Endothelial cell of umbilical vein (primary cell): ENCODE measurements around the gene TBC1D8. TPM values are rescaled to one million over a fixed set of nuclear protein-coding genes. Genes with fewer than 3 reads are reported as not detected.

Experiments
- BruUV-seq: library from RNA; stranded (reverse); fragments of 400-500 nt; replicated peaks from 2 replicates; lab custom pipeline; 2021; lab: Mats Ljungman, UMichigan
- CTCF ChIA-PET: fragments of 300-600, 350-600 bp; sonication (Branson Sonifier 250); formaldehyde crosslinking; loops from one replicate; lab custom pipeline; 2021; ENCODE audit warnings: antibody characterized with exemption, inconsistent platforms; lab: Charles Lee
- POLR2A ChIA-PET: fragments of 300-600, 350-600 bp; sonication (Branson Sonifier 250); formaldehyde crosslinking; loops from one replicate; lab custom pipeline; 2021; ENCODE audit warnings: antibody characterized with exemption, inconsistent platforms; lab: Charles Lee
- DNase-seq: peaks from one replicate; pipeline ENCODE4 v3.0.0-alpha.2; 2011; ENCODE audit warnings: low read depth, low spot score
- FAIRE-seq: peaks from 2 replicates; lab custom pipeline; 2011; peaks lifted over from hg19 to GRCh38; lab: Jason Lieb, UNC
- H2AFZ ChIP-seq: 2 replicates; pipeline ENCODE4 v1.6.0; 2012; ENCODE audit warnings: low read depth, low read length, control low read depth, inconsistent platforms
- H3K27ac ChIP-seq: 2 replicates; pipeline ENCODE4 v1.5.1; 2011; ENCODE audit warnings: low read depth, mild to moderate bottlenecking, control low read depth, low read length, moderate library complexity; ENCODE audit not compliant: insufficient read depth
- H3K27me3 ChIP-seq, 2 experiments: 2 replicates each; pipeline versions ENCODE4 v1.6.0 to v1.6.1; 2011; ENCODE audit warnings: low read length in 2 of 2, mixed read lengths in 1 of 2; ENCODE audit not compliant: control insufficient read depth in 2 of 2, insufficient read depth in 2 of 2
- H3K36me3 ChIP-seq, 2 experiments: 2 replicates in 1 of 2; 3 replicates in 1 of 2; pipeline ENCODE4 v1.5.1; 2011; ENCODE audit warnings: low read length in 2 of 2, mild to moderate bottlenecking in 1 of 2, moderate library complexity in 1 of 2; ENCODE audit not compliant: control insufficient read depth in 2 of 2, insufficient read depth in 2 of 2; ENCODE audit errors: extremely low read depth in 1 of 2
- H3K4me1 ChIP-seq: 3 replicates; pipeline ENCODE4 v1.5.1; 2011; ENCODE audit warnings: mild to moderate bottlenecking, low read length; ENCODE audit not compliant: control insufficient read depth, insufficient read depth; ENCODE audit errors: extremely low read depth
- H3K4me2 ChIP-seq: 2 replicates; pipeline ENCODE4 v1.6.1; 2011; ENCODE audit warnings: low read length, control low read depth, mixed read lengths; ENCODE audit not compliant: insufficient read depth
- H3K4me3 ChIP-seq, 3 experiments: fragments of 200-600 bp in 1 of 3; sonication (generic), shearing (Covaris generic) in 1 of 3; replicated peaks in 1 of 3; 2 replicates each; pipeline ENCODE4 v1.5.1; 2011 to 2016; ENCODE audit warnings: control low read depth in 3 of 3, low read length in 3 of 3, mild to moderate bottlenecking in 2 of 3, inconsistent platforms in 1 of 3, low read depth in 1 of 3, moderate library complexity in 1 of 3; ENCODE audit not compliant: insufficient read depth in 1 of 3
- H3K79me2 ChIP-seq: 2 replicates; pipeline ENCODE4 v1.6.0; 2012; ENCODE audit warnings: low read length, inconsistent platforms; ENCODE audit not compliant: control insufficient read depth, insufficient read depth
- H3K9ac ChIP-seq: replicated peaks from 2 replicates; pipeline ENCODE3; 2011; ENCODE audit warnings: low read length, control low read depth; ENCODE audit not compliant: insufficient read depth; ENCODE audit errors: extremely low read depth
- H3K9me1 ChIP-seq: replicated peaks from 3 replicates; pipeline ENCODE4 v1.6.0; 2011; ENCODE audit warnings: mild to moderate bottlenecking, low read length; ENCODE audit not compliant: control insufficient read depth, insufficient read depth; ENCODE audit errors: extremely low read depth
- H3K9me3 ChIP-seq: replicated peaks from 2 replicates; pipeline ENCODE4 v1.5.1; 2012; ENCODE audit warnings: low read length, inconsistent platforms; ENCODE audit not compliant: control insufficient read depth, insufficient read depth
- H4K20me1 ChIP-seq: replicated peaks from 2 replicates; pipeline ENCODE3; 2011; ENCODE audit warnings: mild to moderate bottlenecking, low read length; ENCODE audit not compliant: control insufficient read depth, insufficient read depth; ENCODE audit errors: extremely low read depth
- EZH2 ChIP-seq: IDR thresholded peaks from 2 replicates; pipeline ENCODE4 v1.6.1; 2012; ENCODE audit warnings: borderline replicate concordance, low read depth, mild to moderate bottlenecking, moderate library complexity, low read length, inconsistent platforms; ENCODE audit not compliant: severe bottlenecking
- FOS ChIP-seq: IDR thresholded peaks from 2 replicates; pipeline ENCODE4 v1.6.1; 2011; ENCODE audit warnings: mild to moderate bottlenecking, low read length, moderate library complexity, borderline replicate concordance; ENCODE audit not compliant: insufficient read depth
- GATA2 ChIP-seq: IDR thresholded peaks from 2 replicates; pipeline ENCODE4 v1.7.0; 2011; ENCODE audit warnings: low read depth, mild to moderate bottlenecking, moderate library complexity, mixed read lengths, low read length; ENCODE audit not compliant: insufficient read length, insufficient read depth
- JUN ChIP-seq: IDR thresholded peaks from 2 replicates; pipeline ENCODE4 v1.6.1; 2011; ENCODE audit warnings: borderline replicate concordance, low read depth; ENCODE audit not compliant: insufficient read length, insufficient read depth
- MYC ChIP-seq: IDR thresholded peaks from one replicate; pipeline ENCODE4 v1.6.1; 2011; ENCODE audit warnings: mild to moderate bottlenecking, low read depth, low read length
- POLR2A ChIP-seq: IDR thresholded peaks from 2 replicates; pipeline ENCODE4 v1.6.1; 2012; ENCODE audit warnings: low read depth, mild to moderate bottlenecking, control low read depth, low read length
- POLR2AphosphoS5 ChIP-seq: IDR thresholded peaks from 2 replicates; pipeline ENCODE4 v1.6.1; 2012; ENCODE audit warnings: low read depth, mild to moderate bottlenecking, control low read depth, low read length, moderate library complexity; ENCODE audit not compliant: insufficient read depth
- dilution Hi-C: fragments of 300-500 bp; cut with MboI; formaldehyde crosslinking; loops from one replicate; pipeline ENCODE4 v1.15.0; 2019; ENCODE audit warnings: low sequenced_read_pairs; ENCODE audit not compliant: extremely low pct_ligation_motif_present
- intact Hi-C: fragments of 100-400 bp; cut with micrococcal nuclease; formaldehyde crosslinking; loops from one replicate; pipeline ENCODE4 v1.10.0; 2022
- polyA plus RNA-seq, 4 experiments: library from polyadenylated mRNA; depleted of rRNA in 3 of 4; stranded (reverse) in 3 of 4; unstranded in 1 of 4; fragments of >200 nt; gene quantifications; 2 replicates each; pipeline versions ENCODE4 v1.2.1 to v1.2.3, GENCODE V29; 2011 to 2012; ENCODE audit warnings: missing spikeins in 1 of 4
- total RNA-seq: library from RNA; stranded (reverse); gene quantifications from 2 replicates; pipeline ENCODE4 v1.2.3, GENCODE V29; 2021
- TF ChIP-seq, protein P1 (sequence below), 2 donors: IDR thresholded peaks; 1 replicate in 1 of 2; 2 replicates in 1 of 2; pipeline ENCODE4 v1.5.1; 2011; ENCODE audit warnings: low read length in 2 of 2, mild to moderate bottlenecking in 2 of 2, moderate library complexity in 2 of 2, control low read depth in 1 of 2, inconsistent platforms in 1 of 2, low read depth in 1 of 2; ENCODE audit not compliant: insufficient read depth in 1 of 2; ENCODE audit errors: extremely low read depth in 1 of 2
- TF ChIP-seq, protein P2 (sequence below): IDR thresholded peaks from 2 replicates; pipeline ENCODE4 v1.6.1; 2011; ENCODE audit not compliant: insufficient read depth, insufficient read length

The TBC1D8 gene
- total and polyA plus RNA-seq, 2 donors (not counting 3 experiments of a cell fraction or from before 2014, with no cell fraction given): 28.5 to 32.1 TPM

DNA sequence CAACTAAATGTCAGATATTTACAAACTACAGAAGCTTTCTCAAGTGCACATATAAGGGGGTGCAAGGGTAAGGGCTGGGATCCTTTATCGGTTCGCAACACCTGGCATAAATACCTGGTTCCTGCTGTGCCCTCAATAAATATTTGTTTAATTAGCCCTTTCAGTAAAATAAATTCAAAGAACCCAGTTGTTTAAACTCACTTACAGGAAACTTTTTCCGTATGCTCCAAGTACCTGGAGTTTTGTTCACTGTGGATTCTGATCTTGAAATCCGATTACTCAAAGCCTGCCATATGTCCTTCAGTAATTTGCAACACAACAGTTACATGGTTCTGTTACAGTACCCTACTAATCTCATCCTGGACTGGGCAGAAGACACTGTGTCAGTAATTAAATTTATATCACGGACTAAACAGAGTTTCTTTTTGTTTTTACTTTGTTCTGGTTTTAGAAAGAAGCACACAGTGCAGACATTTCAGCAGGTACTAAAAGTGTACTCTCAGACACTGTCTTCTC is 36.9 kb downstream of the TBC1D8 start:
- H3K4me1 ChIP-seq: peaks cover 20% of the 10 kb centered on the region
- CTCF ChIA-PET: interaction anchor here (0.6 to 1.2 kb wide), 4 partner anchors 10 to 1525 kb away, joined by 3 to 4 read pairs (median 3); no protein-coding TSS in a partner anchor
- no peak for FAIRE-seq

DNA sequence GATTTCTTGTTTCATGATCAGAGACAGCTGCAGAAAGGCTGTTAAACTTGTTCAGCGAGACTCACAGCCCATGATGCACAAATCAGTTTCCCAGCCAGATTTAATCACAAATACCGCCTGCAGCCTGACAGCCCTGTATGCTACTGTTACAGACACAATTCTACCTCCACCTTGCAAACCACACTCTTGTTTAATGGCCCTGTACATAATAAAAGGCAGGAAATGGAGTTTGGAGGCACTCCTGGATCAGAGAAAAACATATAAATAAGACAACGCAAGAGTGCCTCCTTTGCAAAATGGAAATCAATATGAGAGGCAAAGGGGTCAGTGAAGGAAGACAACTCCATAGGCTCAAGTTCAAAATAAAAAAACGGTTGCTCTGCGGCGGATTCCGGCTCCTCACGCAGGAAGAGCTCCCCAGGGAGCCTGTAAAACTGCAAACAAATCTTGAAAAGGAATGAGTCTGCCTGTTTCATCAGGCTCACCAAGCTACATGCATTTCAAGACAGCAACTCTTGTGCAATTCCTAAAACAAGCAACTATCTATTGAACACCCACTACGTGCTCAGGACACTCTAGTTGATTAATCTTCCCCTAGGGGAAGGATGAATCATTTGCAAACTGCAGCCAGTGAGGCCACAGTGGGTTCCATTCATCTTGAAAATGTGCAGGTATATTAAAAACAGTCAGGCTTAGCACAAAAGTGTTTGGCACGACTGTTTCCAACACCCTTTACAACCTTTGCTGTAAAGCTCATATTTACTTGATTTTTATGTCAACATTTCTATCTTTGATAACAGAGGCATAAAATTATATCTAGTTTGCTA is 37.5 kb downstream of the TBC1D8 start:
- H3K4me1 ChIP-seq: peaks cover 20% of the 10 kb centered on the region
- TF ChIP-seq, protein P1, sequence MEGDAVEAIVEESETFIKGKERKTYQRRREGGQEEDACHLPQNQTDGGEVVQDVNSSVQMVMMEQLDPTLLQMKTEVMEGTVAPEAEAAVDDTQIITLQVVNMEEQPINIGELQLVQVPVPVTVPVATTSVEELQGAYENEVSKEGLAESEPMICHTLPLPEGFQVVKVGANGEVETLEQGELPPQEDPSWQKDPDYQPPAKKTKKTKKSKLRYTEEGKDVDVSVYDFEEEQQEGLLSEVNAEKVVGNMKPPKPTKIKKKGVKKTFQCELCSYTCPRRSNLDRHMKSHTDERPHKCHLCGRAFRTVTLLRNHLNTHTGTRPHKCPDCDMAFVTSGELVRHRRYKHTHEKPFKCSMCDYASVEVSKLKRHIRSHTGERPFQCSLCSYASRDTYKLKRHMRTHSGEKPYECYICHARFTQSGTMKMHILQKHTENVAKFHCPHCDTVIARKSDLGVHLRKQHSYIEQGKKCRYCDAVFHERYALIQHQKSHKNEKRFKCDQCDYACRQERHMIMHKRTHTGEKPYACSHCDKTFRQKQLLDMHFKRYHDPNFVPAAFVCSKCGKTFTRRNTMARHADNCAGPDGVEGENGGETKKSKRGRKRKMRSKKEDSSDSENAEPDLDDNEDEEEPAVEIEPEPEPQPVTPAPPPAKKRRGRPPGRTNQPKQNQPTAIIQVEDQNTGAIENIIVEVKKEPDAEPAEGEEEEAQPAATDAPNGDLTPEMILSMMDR (IDR thresholded peaks at IDR 0.05; ENCODE audit: extremely low read depth in 1 of 2, insufficient read depth in 1 of 2, low read depth in 1 of 2, low read length in 2 of 2): no peak
- no peak for TF ChIP-seq JUN
- TF ChIP-seq MYC: no peak
- TF ChIP-seq GATA2: no peak
- no peak for TF ChIP-seq POLR2AphosphoS5
- TF ChIP-seq EZH2: no peak
- no peak for TF ChIP-seq POLR2A
- TF ChIP-seq FOS: no peak
- TF ChIP-seq, protein P2, sequence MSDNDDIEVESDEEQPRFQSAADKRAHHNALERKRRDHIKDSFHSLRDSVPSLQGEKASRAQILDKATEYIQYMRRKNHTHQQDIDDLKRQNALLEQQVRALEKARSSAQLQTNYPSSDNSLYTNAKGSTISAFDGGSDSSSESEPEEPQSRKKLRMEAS: no peak
- H3K36me3 ChIP-seq: no peaks in the 10 kb centered on the region
- no peak overlapping the region for H3K9ac ChIP-seq
- DNase-seq (no peak), FAIRE-seq (peak; percentile 40)
- no peak overlapping the region for H3K4me2 ChIP-seq
- no peak overlapping the region for H2AFZ ChIP-seq
- no peaks in the 10 kb centered on the region for H3K27me3 ChIP-seq
- H3K4me3 ChIP-seq: no peak overlapping the region
- H3K79me2 ChIP-seq: peaks cover 76% of the 10 kb centered on the region
- H4K20me1 ChIP-seq: no peaks in the 10 kb centered on the region
- H3K9me3 ChIP-seq: no peaks in the 10 kb centered on the region
- intact Hi-C loops: no loop called here
- POLR2A ChIA-PET: no interaction called here
- no peak overlapping the region for H3K27ac ChIP-seq
- no peaks in the 10 kb centered on the region for H3K9me1 ChIP-seq
- dilution Hi-C loops: no loop called here
- no TSS peak for BruUV-seq
- CTCF ChIA-PET: interaction anchor here (0.7 to 1.2 kb wide), 3 partner anchors 11 to 34 kb away, joined by 3 to 4 read pairs (median 3); no protein-coding TSS in a partner anchor

More for the DNA sequence above, 36.9 kb downstream of the TBC1D8 start:
- Histone ChIP-seq H3K4me3 (no peak overlapping the region), H3K4me2 (no peak overlapping the region), H4K20me1 (no peaks in the 10 kb centered on the region), H2AFZ (no peak overlapping the region), H3K9me1 (no peaks in the 10 kb centered on the region), H3K9ac (no peak overlapping the region), H3K27me3 (no peaks in the 10 kb centered on the region), H3K27ac (no peak overlapping the region), H3K9me3 (no peaks in the 10 kb centered on the region), H3K79me2 (peaks cover 77% of the 10 kb centered on the region), H3K36me3 (no peaks in the 10 kb centered on the region)
- no TSS peak for BruUV-seq
- TF ChIP-seq POLR2AphosphoS5 (no peak), MYC (no peak), GATA2 (no peak)
- dilution Hi-C loops: no loop called here
- intact Hi-C loops: no loop called here
- POLR2A ChIA-PET: no interaction called here
- DNase-seq: no peak
